CD14-positive monocyte (primary cell): ENCODE data around the gene MEOX2. TPM values are rescaled to one million over a fixed set of nuclear protein-coding genes. Genes with fewer than 3 reads are reported as not detected.

Experiments used
- DNase-seq, 3 donors: peaks; one replicate each; pipeline ENCODE4 v3.0.0-alpha.2; 2011 to 2022
- H2AFZ ChIP-seq: 2 replicates; pipeline ENCODE4 v1.6.0; 2012; ENCODE audit warnings: mild to moderate bottlenecking, low read depth, low read length, inconsistent platforms; ENCODE audit not compliant: insufficient read depth, poor library complexity, severe bottlenecking
- H3K27ac ChIP-seq, 2 donors: 1 replicate in 1 of 2; 2 replicates in 1 of 2; pipeline ENCODE4 v1.5.1; 2012 to 2013; ENCODE audit warnings: low read length in 2 of 2, control low read depth in 1 of 2, inconsistent platforms in 1 of 2, low read depth in 1 of 2, mild to moderate bottlenecking in 1 of 2
- H3K27me3 ChIP-seq, 2 donors: one replicate each; pipeline versions ENCODE4 v1.6.0 to v1.6.1; 2011 to 2013; ENCODE audit warnings: low read length in 2 of 2; ENCODE audit not compliant: control insufficient read depth in 2 of 2, insufficient read depth in 2 of 2
- H3K36me3 ChIP-seq, 2 donors: replicated peaks in 1 of 2; 1 replicate in 1 of 2; 2 replicates in 1 of 2; pipeline versions ENCODE4 v1.5.1 to v1.6.1; 2012 to 2013; ENCODE audit warnings: low read length in 2 of 2, control low read depth in 1 of 2, inconsistent platforms in 1 of 2, mild to moderate bottlenecking in 1 of 2; ENCODE audit not compliant: insufficient read depth in 2 of 2, control insufficient read depth in 1 of 2
- H3K4me1 ChIP-seq, 2 donors: 1 replicate in 1 of 2; 2 replicates in 1 of 2; pipeline versions ENCODE4 v1.5.1 to v1.6.1; 2012 to 2013; ENCODE audit warnings: low read length in 2 of 2, control low read depth in 1 of 2, inconsistent platforms in 1 of 2, mild to moderate bottlenecking in 1 of 2, moderate library complexity in 1 of 2; ENCODE audit not compliant: insufficient read depth in 2 of 2, control insufficient read depth in 1 of 2
- H3K4me2 ChIP-seq: replicated peaks from 2 replicates; pipeline ENCODE3; 2012; ENCODE audit warnings: low read length, moderate library complexity, mild to moderate bottlenecking; ENCODE audit not compliant: poor library complexity, severe bottlenecking; ENCODE audit errors: extremely low read depth
- H3K4me3 ChIP-seq, 3 experiments: fragments of 200-600 bp in 1 of 3; sonication (generic) in 1 of 3; replicated peaks in 1 of 3; 1 replicate in 2 of 3; 2 replicates in 1 of 3; pipeline ENCODE4 v1.5.1; 2011 to 2013; ENCODE audit warnings: low read length in 3 of 3, mild to moderate bottlenecking in 3 of 3, control low read depth in 2 of 3, low read depth in 2 of 3, inconsistent platforms in 1 of 3, moderate library complexity in 1 of 3
- H3K79me2 ChIP-seq: 2 replicates; pipeline ENCODE4 v1.6.0; 2012; ENCODE audit warnings: mild to moderate bottlenecking, control low read depth, inconsistent platforms, low read length, moderate library complexity; ENCODE audit not compliant: insufficient read depth
- H3K9ac ChIP-seq: 2 replicates; pipeline ENCODE4 v1.6.0; 2017; ENCODE audit warnings: low read length, mild to moderate bottlenecking; ENCODE audit not compliant: insufficient read depth, poor library complexity, severe bottlenecking
- H3K9me3 ChIP-seq, 2 donors: replicated peaks in 1 of 2; 1 replicate in 1 of 2; 2 replicates in 1 of 2; pipeline versions ENCODE4 v1.5.1 to v1.6.1; 2012 to 2013; ENCODE audit warnings: low read length in 2 of 2, control low read depth in 1 of 2; ENCODE audit not compliant: control insufficient read depth in 1 of 2, insufficient read depth in 1 of 2
- H4K20me1 ChIP-seq: 2 replicates; pipeline ENCODE4 v1.6.0; 2012; ENCODE audit warnings: mild to moderate bottlenecking, low read length, control low read depth, moderate library complexity; ENCODE audit not compliant: insufficient read depth
- H3K27ac Mint-ChIP-seq, 7 donors: one replicate each; pipeline ENCODE4 v1.8.0; 2020; ENCODE audit warnings: mild to moderate bottlenecking in 7 of 7, mixed read lengths in 7 of 7, moderate library complexity in 6 of 7, inconsistent platforms in 2 of 7
- H3K27me3 Mint-ChIP-seq, 3 donors: one replicate each; pipeline ENCODE4 v1.8.0; 2021 to 2022; ENCODE audit warnings: low read depth in 3 of 3, mild to moderate bottlenecking in 3 of 3, mixed read lengths in 3 of 3, moderate library complexity in 3 of 3, inconsistent platforms in 1 of 3
- H3K36me3 Mint-ChIP-seq, 2 donors: one replicate each; pipeline ENCODE4 v1.8.0; 2020; ENCODE audit warnings: mixed read lengths in 2 of 2, inconsistent platforms in 1 of 2, mild to moderate bottlenecking in 1 of 2
- H3K4me1 Mint-ChIP-seq: one replicate; pipeline ENCODE4 v1.8.0; 2020; ENCODE audit warnings: mild to moderate bottlenecking, mixed read lengths
- H3K4me3 Mint-ChIP-seq, 2 donors: one replicate each; pipeline ENCODE4 v1.8.0; 2020; ENCODE audit warnings: mild to moderate bottlenecking in 2 of 2, mixed read lengths in 2 of 2, moderate library complexity in 1 of 2
- H3K9me3 Mint-ChIP-seq, 7 donors: one replicate each; pipeline ENCODE4 v1.8.0; 2020 to 2022; ENCODE audit warnings: mixed read lengths in 7 of 7, mild to moderate bottlenecking in 6 of 7, moderate library complexity in 6 of 7, inconsistent platforms in 2 of 7
- CTCF ChIP-seq: fragments of 200-600 bp; IDR thresholded peaks from one replicate; pipeline ENCODE4 v1.8.0; 2022; ENCODE audit warnings: antibody characterized with exemption, mild to moderate bottlenecking
- WGBS: methylation state at CpG from one replicate; pipeline ENCODE4 v1.1.5; 2013; ENCODE audit warnings: missing lambda C conversion rate; ENCODE audit not compliant: insufficient coverage; 5-methylcytosine and 5-hydroxymethylcytosine counted together
- intact Hi-C, 2 donors: fragments of 100-400 bp; cut with micrococcal nuclease; formaldehyde crosslinking; loops; one replicate each; pipeline versions ENCODE4 v1.15.0 to v1.15.1; 2023
- polyA plus RNA-seq, 3 donors: library from polyadenylated mRNA; depleted of rRNA in 1 of 3; unstranded in 2 of 3; stranded (reverse) in 1 of 3; fragments of 300-500 nt in 2 of 3; fragments of >200 nt in 1 of 3; fragmentation: Illumina TruSeq in 2 of 3; gene quantifications; 1 replicate in 2 of 3; 2 replicates in 1 of 3; pipeline ENCODE4 v1.2.3, GENCODE V29; 2012 to 2021

Gene MEOX2
- polyA plus RNA-seq, 3 donors: not detected

DNA sequence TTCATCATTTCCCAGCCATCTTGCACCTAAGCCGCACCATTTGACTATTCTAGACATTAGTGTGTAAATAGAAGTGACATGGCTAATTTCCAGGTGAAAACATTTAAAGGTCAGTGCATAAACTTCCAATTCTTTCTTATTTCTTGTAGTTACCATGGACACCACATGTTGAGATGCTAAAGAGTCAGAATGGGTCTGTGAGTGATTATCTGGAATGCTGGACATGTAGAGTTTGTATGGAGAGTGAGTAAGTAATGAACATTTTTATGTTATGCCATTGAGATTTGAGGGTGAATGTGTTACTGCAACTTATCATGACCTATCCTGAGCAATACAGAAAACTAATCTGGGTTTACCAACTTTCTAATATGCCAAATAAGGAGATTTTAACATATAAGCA lies 60.4 kb downstream of the MEOX2 start:
- Histone ChIP-seq H3K4me2 (no peak overlapping the region), H2AFZ (no peak overlapping the region), H3K9me3 (no peaks in the 10 kb centered on the region), H4K20me1 (no peaks in the 10 kb centered on the region), H3K4me3 (no peak overlapping the region), H3K27me3 (no peaks in the 10 kb centered on the region), H3K27ac (no peak overlapping the region), H3K36me3 (no peaks in the 10 kb centered on the region), H3K9ac (no peak overlapping the region), H3K4me1 (no peaks in the 10 kb centered on the region), H3K79me2 (no peaks in the 10 kb centered on the region)
- WGBS: no CpG with 5 or more reads among the region's 1 CpG
- peaks cover 0 to 5% (median 0%) of the 10 kb centered on the region in 7 donors for H3K9me3 Mint-ChIP-seq
- DNase-seq: no peak
- no peaks in the 10 kb centered on the region for H3K4me1 Mint-ChIP-seq
- intact Hi-C loops: no loop called here
- no peaks in the 10 kb centered on the region for H3K27me3 Mint-ChIP-seq
- H3K4me3 Mint-ChIP-seq: no peak overlapping the region
- H3K27ac Mint-ChIP-seq: no peak overlapping the region
- no peaks in the 10 kb centered on the region for H3K36me3 Mint-ChIP-seq
- no peak for TF ChIP-seq CTCF

DNA sequence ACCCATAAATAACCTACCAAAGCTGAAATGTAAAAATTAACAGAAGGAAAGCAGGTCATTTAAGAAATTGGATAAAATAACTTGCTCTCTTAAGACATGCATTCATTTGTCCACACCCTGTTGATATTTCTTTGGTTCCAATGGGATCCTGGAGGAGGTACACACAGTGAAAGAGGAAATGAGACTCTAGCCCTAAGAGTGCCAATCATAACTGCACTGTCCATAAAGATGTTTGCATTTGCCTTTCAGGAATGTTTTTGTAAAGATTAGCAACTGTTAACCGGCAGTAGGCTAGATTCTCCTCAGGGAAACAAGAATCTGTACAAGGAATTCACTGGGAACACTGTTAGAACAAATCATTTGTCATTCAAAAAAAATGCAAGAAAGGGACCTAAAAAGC lies 61.0 kb downstream of the MEOX2 start:
- intact Hi-C loops: no loop called here
- no peak for TF ChIP-seq CTCF

More for the DNA sequence above, 61.0 kb downstream of the MEOX2 start:
- H3K27me3 ChIP-seq: no peaks in the 10 kb centered on the region
- Mint-ChIP-seq H3K27me3 (no peaks in the 10 kb centered on the region), H3K36me3 (no peaks in the 10 kb centered on the region), H3K4me1 (no peaks in the 10 kb centered on the region), H3K4me3 (no peak overlapping the region), H3K27ac (no peak overlapping the region), H3K9me3 (peaks cover 0 to 5% (median 0%) of the 10 kb centered on the region in 7 donors)
- H2AFZ ChIP-seq: no peak overlapping the region
- DNase-seq: no peak
- WGBS: 100% methylated on average over 1 of the region's 1 CpG
- no peaks in the 10 kb centered on the region for H3K36me3 ChIP-seq
- no peak overlapping the region for H3K9ac ChIP-seq
- H3K79me2 ChIP-seq: no peaks in the 10 kb centered on the region
- no peaks in the 10 kb centered on the region for H3K9me3 ChIP-seq
- no peak overlapping the region for H3K4me2 ChIP-seq
- H4K20me1 ChIP-seq: no peaks in the 10 kb centered on the region
- H3K4me3 ChIP-seq: no peak overlapping the region
- H3K4me1 ChIP-seq: no peaks in the 10 kb centered on the region
- no peak overlapping the region for H3K27ac ChIP-seq
